Testis (tissue), 3 donors: Measurements from ENCODE around the gene EXOC4. TPM values are rescaled to one million over a fixed set of nuclear protein-coding genes. Genes with fewer than 3 reads are reported as not detected.

Source experiments
- DNase-seq: peaks from one replicate; pipeline ENCODE4 v3.0.0-alpha.2; 2019
- H3K27ac ChIP-seq, 2 donors: fragments of 200-600 bp; sonication (generic); one replicate each; pipeline ENCODE4 v1.5.1; 2019
- H3K27me3 ChIP-seq: fragments of 200-600 bp; sonication (generic); one replicate; pipeline ENCODE4 v1.5.1; 2019
- H3K36me3 ChIP-seq: fragments of 200-600 bp; sonication (generic); one replicate; pipeline ENCODE4 v1.5.1; 2017; ENCODE audit warnings: low read depth; ENCODE audit errors: missing control alignments
- H3K4me1 ChIP-seq: fragments of 200-600 bp; sonication (generic); one replicate; pipeline ENCODE4 v1.5.1; 2019
- H3K4me3 ChIP-seq, 2 donors: fragments of 200-600 bp; sonication (generic); one replicate each; pipeline ENCODE4 v1.5.1; 2017 to 2019
- H3K9me3 ChIP-seq: fragments of 200-600 bp; sonication (generic); one replicate; pipeline ENCODE4 v1.5.1; 2017
- CTCF ChIP-seq, 3 experiments: fragments of 450-650 bp in 2 of 3; fragments of 200-600 bp in 1 of 3; sonication (generic) in 1 of 3; IDR thresholded peaks; one replicate each; pipeline ENCODE4 v1.5.1; 2016 to 2019; ENCODE audit warnings: antibody characterized with exemption in 3 of 3, mild to moderate bottlenecking in 2 of 3, moderate library complexity in 1 of 3
- POLR2A ChIP-seq: fragments of 450-650 bp; IDR thresholded peaks from one replicate; pipeline ENCODE4 v1.6.1; 2017; ENCODE audit warnings: antibody characterized with exemption, mild to moderate bottlenecking, moderate library complexity
- WGBS, 2 donors: methylation state at CpG; one replicate each; pipeline ENCODE4 v1.1.5; 2018; 5-methylcytosine and 5-hydroxymethylcytosine counted together
- intact Hi-C: fragments of 100-400 bp; cut with DNase I; formaldehyde crosslinking; loops from one replicate; pipeline ENCODE4 v1.15.1; 2023; ENCODE audit warnings: low total_unique reads
- polyA plus RNA-seq: library from polyadenylated mRNA; stranded (reverse); fragments of 350-450 nt; fragmentation: Illumina TruSeq; extraction: RNeasy Lipid Tissue Mini Kit (QIAGEN cat#74804); gene quantifications from one replicate; pipeline ENCODE4 v1.2.3, GENCODE V29; 2014; ENCODE audit warnings: low read depth, low replicate concordance; ENCODE audit not compliant: insufficient read depth
- total RNA-seq, 2 donors: library from RNA; depleted of rRNA; stranded (reverse); fragments of >200 nt; gene quantifications; one replicate each; pipeline ENCODE4 v1.2.3, GENCODE V29; 2016

The EXOC4 gene
- total and polyA plus RNA-seq, 3 donors from 2014 or later, result 47.4 to 169 (median 142) TPM

- Histone ChIP-seq H3K27me3 (no peaks in the 10 kb centered on the region), H3K27ac (no peak overlapping the region), H3K9me3 (no peaks in the 10 kb centered on the region), H3K4me1 (no peaks in the 10 kb centered on the region), H3K4me3 (no peak overlapping the region), H3K36me3 (no peaks in the 10 kb centered on the region)
- DNase-seq, result no peak
- 88 to 100% methylated on average over 1 of the region's 1 CpG for WGBS, 2 donors
- intact Hi-C loops, result no loop called here
- no peak for TF ChIP-seq CTCF (IDR thresholded peaks at IDR 0.05)
These were observed 244.2 kb downstream of the EXOC4 start for GRCh38 chr7:133497061-133497460.

- no peak for DNase-seq
- TF ChIP-seq POLR2A (no peak), CTCF (IDR thresholded peaks at IDR 0.05) (no peak)
- H3K9me3 ChIP-seq, result no peaks in the 10 kb centered on the region
- H3K36me3 ChIP-seq, result no peaks in the 10 kb centered on the region
- H3K27me3 ChIP-seq, result no peaks in the 10 kb centered on the region
- no peaks in the 10 kb centered on the region for H3K4me1 ChIP-seq
- no peak overlapping the region for H3K27ac ChIP-seq
- 79 to 81% methylated on average over 5 of the region's 5 CpGs for WGBS, 2 donors
- H3K4me3 ChIP-seq, result no peak overlapping the region
- intact Hi-C loops, result no loop called here
These were observed 248.9 kb downstream of the EXOC4 start for GRCh38 chr7:133501771-133502170.

- no peak for TF ChIP-seq POLR2A
- WGBS, 2 donors, result 77 to 93% methylated on average over 1 of the region's 1 CpG
- H3K27me3 ChIP-seq, result no peaks in the 10 kb centered on the region
- DNase-seq, result no peak
- no peaks in the 10 kb centered on the region for H3K36me3 ChIP-seq
- H3K9me3 ChIP-seq, result no peaks in the 10 kb centered on the region
- no peak overlapping the region for H3K4me3 ChIP-seq
- no peaks in the 10 kb centered on the region for H3K4me1 ChIP-seq
- H3K27ac ChIP-seq, result no peak overlapping the region
- intact Hi-C loops, result no loop called here
These were observed 249.6 kb downstream of the EXOC4 start for GRCh38 chr7:133502498-133502897.

GRCh38 chr7:133502972-133503371 lies 250.1 kb downstream of the EXOC4 start:
- H3K4me3 ChIP-seq, result no peak overlapping the region
- H3K27me3 ChIP-seq, result no peaks in the 10 kb centered on the region
- intact Hi-C loops, result no loop called here
- WGBS, 2 donors, result 85 to 90% methylated on average over 1 of the region's 1 CpG
- H3K36me3 ChIP-seq, result no peaks in the 10 kb centered on the region
- TF ChIP-seq CTCF (IDR thresholded peaks at IDR 0.05) (no peak), POLR2A (no peak)
- no peak overlapping the region for H3K27ac ChIP-seq
- DNase-seq, result no peak
- no peaks in the 10 kb centered on the region for H3K4me1 ChIP-seq
- H3K9me3 ChIP-seq, result no peaks in the 10 kb centered on the region

GRCh38 chr7:133504825-133505224 lies 251.9 kb downstream of the EXOC4 start:
- TF ChIP-seq CTCF (IDR thresholded peaks at IDR 0.05) (no peak), POLR2A (no peak)
- WGBS, 2 donors, result 81% methylated on average over 3 of the region's 3 CpGs

More at GRCh38 chr7:133504825-133505224, 251.9 kb downstream of the EXOC4 start:
- no peak for DNase-seq
- no peaks in the 10 kb centered on the region for H3K27me3 ChIP-seq
- no peak overlapping the region for H3K4me3 ChIP-seq
- H3K4me1 ChIP-seq, result no peaks in the 10 kb centered on the region
- no peaks in the 10 kb centered on the region for H3K36me3 ChIP-seq
- no peaks in the 10 kb centered on the region for H3K9me3 ChIP-seq
- intact Hi-C loops, result no loop called here
- H3K27ac ChIP-seq, result no peak overlapping the region
